ENCODE data around the gene FAXDC2.

Gene FAXDC2, protein sequence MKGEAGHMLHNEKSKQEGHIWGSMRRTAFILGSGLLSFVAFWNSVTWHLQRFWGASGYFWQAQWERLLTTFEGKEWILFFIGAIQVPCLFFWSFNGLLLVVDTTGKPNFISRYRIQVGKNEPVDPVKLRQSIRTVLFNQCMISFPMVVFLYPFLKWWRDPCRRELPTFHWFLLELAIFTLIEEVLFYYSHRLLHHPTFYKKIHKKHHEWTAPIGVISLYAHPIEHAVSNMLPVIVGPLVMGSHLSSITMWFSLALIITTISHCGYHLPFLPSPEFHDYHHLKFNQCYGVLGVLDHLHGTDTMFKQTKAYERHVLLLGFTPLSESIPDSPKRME

DNA sequence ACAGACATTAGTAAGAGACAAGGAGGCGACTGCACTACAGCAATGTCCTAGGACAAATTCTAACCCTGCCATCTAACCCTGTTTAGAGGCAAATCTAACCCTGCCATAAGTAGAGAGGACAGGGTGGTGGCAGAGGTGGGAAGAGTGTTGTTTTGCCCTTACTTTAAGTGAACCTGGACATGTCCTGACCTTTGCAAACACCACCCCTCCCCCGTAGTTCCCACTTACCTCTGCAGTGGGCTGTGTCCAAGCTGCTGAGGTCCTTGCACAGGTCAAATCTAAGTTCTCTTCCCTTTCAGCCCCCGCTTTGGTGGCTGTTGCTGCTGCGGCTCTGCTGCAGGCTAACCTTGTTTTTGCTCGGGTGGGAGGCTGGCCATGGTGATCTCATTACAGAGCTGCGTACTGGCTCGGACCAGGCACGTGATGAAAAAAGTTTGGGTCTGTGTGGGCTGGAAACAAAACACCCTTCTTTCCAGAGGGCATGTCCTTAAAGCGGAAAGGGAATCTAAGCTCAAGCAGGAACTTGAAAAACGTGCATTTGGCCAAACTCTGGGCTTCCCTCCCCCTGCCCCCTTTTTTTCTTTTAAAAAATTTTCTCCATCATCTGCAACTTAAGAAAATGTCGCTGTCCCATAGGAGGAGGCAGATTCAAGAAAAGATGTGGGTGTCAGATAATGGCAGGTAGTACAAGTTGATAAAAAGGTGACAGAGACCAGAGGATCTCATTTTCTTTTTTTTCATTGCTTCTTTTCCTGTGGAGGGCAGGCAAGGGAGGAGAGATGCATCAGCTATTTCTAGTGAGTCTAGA, at the start of gene FAXDC2:
Gene FAXDC2 (minus strand): TSS at position 349 of the 808 bp plus-strand sequence. CDS start 12,425 bp downstream, outside the sequence.
- no peak for DNase-seq

DNA sequence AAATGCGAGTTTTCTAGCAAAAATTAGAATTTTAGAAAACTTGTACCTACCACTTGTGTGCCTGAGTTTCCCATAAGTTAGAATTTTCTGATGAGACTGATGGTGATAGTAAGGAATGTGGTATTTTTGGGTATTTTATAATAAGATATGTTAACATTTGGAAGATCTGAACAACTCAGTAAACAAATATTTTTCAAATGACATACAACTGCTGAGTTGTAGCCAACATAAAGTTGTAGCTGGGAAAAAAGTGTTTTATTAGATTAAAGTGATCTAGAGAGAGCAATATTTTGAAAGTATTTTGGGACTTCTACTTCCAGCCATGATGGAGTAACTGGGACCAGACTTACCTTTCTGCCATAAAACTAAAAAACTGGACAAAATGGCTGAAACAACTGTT, 49.7 kb upstream of the FAXDC2 start:
- DNase-seq = no peak

DNA sequence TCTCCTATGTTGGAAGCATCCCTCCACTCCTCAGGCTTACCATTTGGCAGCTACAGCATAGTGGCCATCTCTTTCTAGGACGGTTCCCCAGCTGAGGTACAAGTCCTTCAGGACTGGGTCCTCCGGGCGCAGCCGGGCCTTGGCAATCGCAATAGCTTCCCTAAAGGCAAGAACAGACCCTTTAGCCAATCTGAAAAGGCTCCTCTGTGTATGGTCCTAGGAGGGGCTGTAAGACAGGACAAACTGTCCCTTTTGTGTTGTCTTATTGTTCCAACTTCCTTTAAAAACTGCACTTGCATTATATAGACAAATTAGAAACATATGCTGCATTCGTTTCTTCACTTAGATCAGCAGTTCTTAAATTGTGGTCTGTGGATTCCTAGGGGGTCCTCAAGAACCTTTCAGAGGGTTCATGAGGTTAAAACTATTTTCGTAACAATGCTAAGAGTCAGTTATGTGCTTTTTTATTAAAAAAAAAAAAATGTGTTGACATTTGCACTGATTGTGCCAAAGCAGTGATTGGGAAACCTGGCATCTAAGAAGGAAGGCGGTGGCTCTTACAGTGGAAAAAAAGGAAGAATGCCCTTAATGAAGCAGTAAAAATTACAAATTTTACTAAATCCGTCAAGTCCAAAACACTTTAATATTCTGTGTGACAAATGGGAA, 48.9 kb upstream of the FAXDC2 start:
- DNase-seq = no peak

DNA sequence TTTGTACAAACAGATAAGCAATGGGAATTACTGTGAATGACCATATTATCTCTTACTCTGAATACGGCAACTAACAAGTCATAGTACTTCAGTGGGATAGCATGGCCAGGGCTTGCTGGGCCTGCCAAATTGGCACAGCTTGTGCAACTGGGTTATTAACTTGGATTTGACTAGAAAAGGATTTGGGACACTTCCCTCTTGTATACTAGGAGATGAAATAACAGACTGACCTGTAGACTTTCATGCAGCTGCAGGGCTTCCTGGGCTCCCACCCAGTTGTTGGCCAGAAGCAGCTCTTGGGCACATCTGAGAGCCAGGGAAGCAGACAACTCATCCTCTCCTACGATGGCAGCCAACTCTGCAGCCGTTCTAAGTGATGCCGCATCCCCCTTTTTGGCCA, 47.8 kb upstream of the FAXDC2 start:
- DNase-seq = no peak

GRCh38 chr5:154896562-154897165, 46.3 kb upstream of the FAXDC2 start:
- DNase-seq = no peak

GRCh38 chr5:154895606-154896561, 45.5 kb upstream of the FAXDC2 start:
- no peak for DNase-seq

- no peak for DNase-seq
These were observed 43.0 kb upstream of the FAXDC2 start for GRCh38 chr5:154893381-154893780.

- no peak for DNase-seq
These were observed 42.0 kb upstream of the FAXDC2 start for GRCh38 chr5:154892369-154892771.

- no peak for DNase-seq
These were observed 35.0 kb upstream of the FAXDC2 start for GRCh38 chr5:154885439-154885838.

- no peak for DNase-seq
These were observed 34.0 kb upstream of the FAXDC2 start for GRCh38 chr5:154884424-154884823.

GRCh38 chr5:154881986-154882385, 31.6 kb upstream of the FAXDC2 start:
- DNase-seq = no peak

GRCh38 chr5:154878642-154879335, 28.4 kb upstream of the FAXDC2 start:
- no peak for DNase-seq

- DNase-seq = no peak
These were observed 23.5 kb upstream of the FAXDC2 start for GRCh38 chr5:154873791-154874331.

- DNase-seq = no peak
These were observed 21.3 kb upstream of the FAXDC2 start for GRCh38 chr5:154871734-154872133.

- DNase-seq = no peak
These were observed 18.3 kb upstream of the FAXDC2 start for GRCh38 chr5:154868702-154869101.

GRCh38 chr5:154866841-154867240, 16.4 kb upstream of the FAXDC2 start:
- DNase-seq = no peak

DNA sequence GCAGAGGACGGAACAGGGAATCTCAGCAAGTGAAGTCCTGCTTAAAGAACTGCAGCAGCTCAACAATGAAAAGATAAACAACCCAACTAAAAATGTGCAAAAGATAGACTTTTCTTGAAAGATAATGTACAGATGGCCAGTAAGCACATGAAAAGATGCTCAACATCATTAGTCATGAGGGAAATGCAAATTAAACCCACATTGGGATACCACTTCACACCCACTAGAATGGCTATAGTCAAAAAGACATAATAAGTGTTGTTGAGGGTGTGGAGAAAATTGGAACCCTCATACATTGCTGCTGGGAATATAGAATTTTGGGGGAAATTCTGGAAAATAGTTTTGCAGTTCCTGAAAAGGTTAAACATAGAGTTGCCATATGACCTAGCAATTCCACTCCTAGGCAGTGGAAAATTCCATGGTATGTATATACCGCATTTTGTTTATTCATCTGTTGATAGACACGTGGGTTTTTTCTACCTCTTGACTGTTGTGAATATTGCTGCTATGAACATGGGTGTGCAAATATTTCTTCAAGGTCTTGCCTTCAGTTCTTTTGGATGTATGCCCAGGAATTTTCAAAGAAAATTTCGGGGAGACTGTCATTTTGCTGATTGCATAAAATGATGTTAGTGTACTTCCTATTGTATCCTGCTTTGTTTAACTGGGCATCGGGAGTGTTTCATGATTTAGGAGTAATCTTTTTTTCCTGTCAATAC, 15.2 kb upstream of the FAXDC2 start:
- DNase-seq = no peak

GRCh38 chr5:154863291-154864080, 13.1 kb upstream of the FAXDC2 start:
- DNase-seq = no peak

DNA sequence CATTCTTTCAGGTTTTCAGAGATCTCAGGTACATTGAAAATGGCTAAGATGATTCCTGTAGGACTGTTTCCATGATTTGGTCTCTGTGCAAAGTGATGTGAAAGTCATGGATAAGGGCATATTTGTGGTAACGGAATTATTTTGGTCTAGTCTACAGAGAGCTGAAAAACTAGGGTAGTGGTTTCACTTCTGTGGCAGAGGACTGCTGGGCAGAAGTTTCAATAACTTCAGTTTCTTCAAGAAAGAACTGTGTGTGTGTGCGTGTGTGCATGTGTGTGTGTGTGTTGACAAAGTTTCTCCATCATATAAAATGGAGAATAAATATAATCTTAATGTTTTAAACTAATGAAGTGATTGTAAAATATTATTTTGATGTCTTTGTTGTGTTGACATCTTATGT, 12.4 kb upstream of the FAXDC2 start:
- DNase-seq = no peak

GRCh38 chr5:154861946-154862345, 11.5 kb upstream of the FAXDC2 start:
- no peak for DNase-seq
